RWPE1 (cell line): ENCODE data around the gene LSM10.
A peak's percentile ranks its signal among the peaks of the same experiment; 100 is the strongest.

Experiments used
- CTCF ChIA-PET: fragments of 350-600 bp; sonication (Branson Sonifier 250); formaldehyde crosslinking; extraction: SDS; loops from one replicate; lab custom pipeline; 2021; lab: Yijun Ruan, JAX
- POLR2A ChIA-PET: fragments of 400-600 bp; formaldehyde crosslinking; extraction: SDS; loops from one replicate; lab custom pipeline; 2020; ENCODE audit warnings: antibody characterized with exemption; ENCODE audit not compliant: low non-redundant PET; lab: Yijun Ruan, JAX
- DNase-seq: peaks from one replicate; pipeline ENCODE4 v3.0.0; 2012; ENCODE audit warnings: low spot score
- H3K27ac ChIP-seq: fragments of 450-650 bp; 2 replicates; pipeline ENCODE4 v1.5.1; 2017
- TF ChIP-seq, protein P1 (sequence below): fragments of 450-650 bp; conservative IDR thresholded peaks from 2 replicates; pipeline ENCODE4 v1.5.1; 2017; ENCODE audit warnings: low read depth, mild to moderate bottlenecking

LSM10 gene

DNA sequence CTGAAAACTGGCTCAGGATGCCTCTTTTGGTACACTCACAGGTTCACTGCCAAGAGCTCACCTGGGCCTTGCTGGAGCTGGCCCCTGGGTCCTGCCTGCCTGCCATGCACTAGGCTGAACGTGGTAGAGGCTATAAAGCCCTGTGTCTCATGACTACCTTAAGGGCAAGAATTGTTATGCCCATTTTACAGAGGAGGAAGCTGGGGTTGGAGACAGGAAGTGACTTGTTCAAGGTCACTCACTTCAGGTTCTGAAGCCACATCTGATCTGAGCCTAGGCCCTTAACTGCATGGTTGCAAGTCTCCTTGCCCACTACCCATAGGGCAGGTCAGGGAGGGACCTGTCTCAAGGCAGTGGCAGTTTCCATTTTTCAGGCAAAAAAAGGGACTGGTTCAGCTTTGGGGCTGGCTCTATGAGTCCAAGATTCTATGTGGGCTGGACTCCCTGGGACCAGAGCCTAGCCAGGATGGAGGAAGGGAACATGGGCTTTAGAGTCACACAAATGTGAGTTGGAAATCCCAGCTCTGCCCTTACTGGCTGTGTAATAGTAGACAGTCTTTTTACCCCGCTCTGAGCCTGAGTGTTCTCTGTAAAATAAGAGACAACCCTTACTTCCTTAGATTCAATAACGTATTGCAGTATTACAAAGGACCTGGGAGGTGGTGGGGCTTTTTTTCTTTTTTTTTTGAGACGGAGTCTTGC lies 19.8 kb downstream of the LSM10 start:
- DNase-seq, result no peak
- CTCF ChIA-PET, result interaction anchor here (0.6 kb wide), 1 partner anchor 29 kb away, joined by 7 read pairs; no protein-coding TSS in a partner anchor
- H3K27ac ChIP-seq, result peak overlapping the region; percentile 50
- POLR2A ChIA-PET, result no interaction called here
- TF ChIP-seq, protein P1, sequence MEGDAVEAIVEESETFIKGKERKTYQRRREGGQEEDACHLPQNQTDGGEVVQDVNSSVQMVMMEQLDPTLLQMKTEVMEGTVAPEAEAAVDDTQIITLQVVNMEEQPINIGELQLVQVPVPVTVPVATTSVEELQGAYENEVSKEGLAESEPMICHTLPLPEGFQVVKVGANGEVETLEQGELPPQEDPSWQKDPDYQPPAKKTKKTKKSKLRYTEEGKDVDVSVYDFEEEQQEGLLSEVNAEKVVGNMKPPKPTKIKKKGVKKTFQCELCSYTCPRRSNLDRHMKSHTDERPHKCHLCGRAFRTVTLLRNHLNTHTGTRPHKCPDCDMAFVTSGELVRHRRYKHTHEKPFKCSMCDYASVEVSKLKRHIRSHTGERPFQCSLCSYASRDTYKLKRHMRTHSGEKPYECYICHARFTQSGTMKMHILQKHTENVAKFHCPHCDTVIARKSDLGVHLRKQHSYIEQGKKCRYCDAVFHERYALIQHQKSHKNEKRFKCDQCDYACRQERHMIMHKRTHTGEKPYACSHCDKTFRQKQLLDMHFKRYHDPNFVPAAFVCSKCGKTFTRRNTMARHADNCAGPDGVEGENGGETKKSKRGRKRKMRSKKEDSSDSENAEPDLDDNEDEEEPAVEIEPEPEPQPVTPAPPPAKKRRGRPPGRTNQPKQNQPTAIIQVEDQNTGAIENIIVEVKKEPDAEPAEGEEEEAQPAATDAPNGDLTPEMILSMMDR, result no peak

DNA sequence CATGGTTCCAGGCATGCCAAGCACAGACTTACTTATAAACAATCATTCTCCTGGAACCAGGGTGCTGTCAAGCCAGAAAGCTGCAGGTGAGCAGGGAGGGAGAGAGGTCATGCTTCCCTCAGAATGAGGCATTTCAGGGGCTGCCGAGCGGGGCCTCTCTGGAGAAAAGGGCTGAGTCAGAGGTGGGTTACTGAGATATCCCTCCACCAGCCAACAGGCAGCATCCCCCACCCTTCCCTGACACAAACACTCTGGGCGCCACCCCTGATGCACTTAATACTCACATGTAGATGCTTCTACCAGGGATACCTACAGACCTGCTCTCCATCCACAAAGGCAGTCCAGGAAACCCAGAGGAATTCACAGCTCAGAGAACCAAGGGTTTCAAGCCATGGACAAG lies 25.1 kb downstream of the LSM10 start:
- POLR2A ChIA-PET, result interaction anchor here (0.6 kb wide), 1 partner anchor 11 kb away, joined by 3 read pairs; no protein-coding TSS in a partner anchor
- no peak for DNase-seq
- peak overlapping the region; percentile 98 for H3K27ac ChIP-seq
- CTCF ChIA-PET, result interaction anchor here (0.7 kb wide), 1 partner anchor 52 kb away, joined by 3 read pairs; no protein-coding TSS in a partner anchor
- TF ChIP-seq, protein P1, result no peak

DNA sequence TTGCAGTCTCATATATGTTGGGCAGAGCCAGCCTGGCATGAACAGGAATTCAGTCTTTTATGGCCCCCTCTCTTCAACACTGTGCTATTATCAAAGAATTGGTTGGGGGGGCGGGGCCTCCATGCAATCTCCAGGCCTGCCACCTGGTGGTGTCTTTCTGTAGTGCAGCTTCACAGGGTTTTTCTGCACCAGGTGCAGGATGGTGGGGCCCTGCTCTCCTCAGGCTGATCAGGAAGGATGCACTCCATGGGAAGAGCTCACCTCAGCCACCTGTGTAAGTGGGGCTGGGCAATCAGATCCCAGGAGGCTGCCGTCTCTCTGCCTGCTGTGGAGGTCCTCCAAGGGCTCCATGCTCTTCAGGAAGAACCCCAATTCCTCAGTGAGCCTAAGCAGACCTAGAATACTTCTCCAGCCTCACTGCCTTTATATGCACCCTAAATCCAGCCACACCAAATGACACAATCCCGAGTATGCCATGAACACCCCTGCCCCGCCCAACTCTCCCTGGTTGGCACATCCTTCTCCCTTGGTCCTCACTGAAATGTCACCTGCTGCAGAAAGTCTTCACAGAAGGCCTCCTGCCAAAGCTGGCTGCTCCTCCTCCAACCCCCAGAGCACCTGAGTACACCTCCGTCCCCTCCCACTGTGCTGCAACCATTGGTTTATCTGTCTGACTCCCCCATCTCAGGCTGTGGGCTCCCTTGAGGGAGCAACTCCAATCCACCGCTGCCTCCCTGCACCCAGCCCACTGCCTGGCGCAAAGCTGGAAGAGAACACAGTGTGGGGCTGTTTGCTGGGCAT lies 28.4 kb downstream of the LSM10 start:
- TF ChIP-seq, protein P1, result peak; percentile 91
- DNase-seq, result peak; percentile 90
- peak overlapping the region; percentile 51 for H3K27ac ChIP-seq
- POLR2A ChIA-PET, result no interaction called here
- CTCF ChIA-PET, result interaction anchor here (0.5 to 1.5 kb wide), 15 partner anchors 12 to 391 kb away, joined by 3 to 17 read pairs (median 4); partner anchors contain the start of gene LSM10

DNA sequence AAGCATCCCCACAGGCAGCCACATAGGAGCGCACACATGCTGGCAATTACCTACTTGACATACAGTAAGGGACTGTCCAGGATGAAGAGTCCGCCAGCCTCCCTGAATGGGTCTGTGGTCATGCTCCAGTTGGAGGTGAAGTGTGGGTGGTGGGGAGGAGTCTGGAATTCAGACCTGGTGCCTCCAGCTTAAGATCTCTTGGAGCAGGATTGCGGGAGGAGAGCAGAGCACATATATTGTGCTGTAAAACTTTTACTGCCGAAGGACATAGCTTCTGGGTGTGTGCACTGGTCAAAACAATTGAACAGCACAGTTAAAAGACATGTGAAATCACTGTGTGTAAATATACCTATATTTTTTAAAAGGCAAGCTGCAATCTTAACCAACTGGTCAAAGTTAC lies 29.9 kb downstream of the LSM10 start:
- no peak for DNase-seq
- peak overlapping the region; percentile 13; the same call in 1 of the 2 replicates for H3K27ac ChIP-seq
- CTCF ChIA-PET, result interaction anchor here (0.6 to 1.4 kb wide), 4 partner anchors 25 to 269 kb away, joined by 3 to 7 read pairs (median 4); partner anchors contain the start of gene LSM10
- POLR2A ChIA-PET, result no interaction called here
- TF ChIP-seq, protein P1, result no peak

DNA sequence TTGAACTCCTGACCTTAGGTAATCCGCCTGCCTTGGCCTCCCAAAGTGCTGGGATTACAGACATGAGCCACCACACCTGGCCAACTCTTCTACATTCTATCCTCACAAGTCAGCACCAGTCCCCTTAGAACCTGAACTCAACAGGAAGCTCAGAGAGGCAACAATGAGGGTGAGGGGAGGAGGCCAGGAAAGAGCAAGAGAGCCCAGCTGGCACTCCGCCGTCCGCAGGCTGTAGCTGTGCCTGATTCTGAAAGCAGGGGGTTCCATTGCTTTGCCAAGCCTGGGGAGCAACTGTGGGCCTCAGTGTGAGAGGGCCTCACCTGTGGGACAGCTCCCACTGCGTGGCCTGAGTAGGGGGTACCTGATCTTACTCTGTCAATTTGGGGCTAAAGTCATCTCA lies 30.6 kb downstream of the LSM10 start:
- ChIA-PET CTCF (interaction anchor here (1.2 kb wide), 1 partner anchor 24 kb away, joined by 7 read pairs; no protein-coding TSS in a partner anchor), POLR2A (no interaction called here)
- peak overlapping the region; percentile 13; the same call in 1 of the 2 replicates for H3K27ac ChIP-seq
- DNase-seq, result no peak
- TF ChIP-seq, protein P1, result no peak

DNA sequence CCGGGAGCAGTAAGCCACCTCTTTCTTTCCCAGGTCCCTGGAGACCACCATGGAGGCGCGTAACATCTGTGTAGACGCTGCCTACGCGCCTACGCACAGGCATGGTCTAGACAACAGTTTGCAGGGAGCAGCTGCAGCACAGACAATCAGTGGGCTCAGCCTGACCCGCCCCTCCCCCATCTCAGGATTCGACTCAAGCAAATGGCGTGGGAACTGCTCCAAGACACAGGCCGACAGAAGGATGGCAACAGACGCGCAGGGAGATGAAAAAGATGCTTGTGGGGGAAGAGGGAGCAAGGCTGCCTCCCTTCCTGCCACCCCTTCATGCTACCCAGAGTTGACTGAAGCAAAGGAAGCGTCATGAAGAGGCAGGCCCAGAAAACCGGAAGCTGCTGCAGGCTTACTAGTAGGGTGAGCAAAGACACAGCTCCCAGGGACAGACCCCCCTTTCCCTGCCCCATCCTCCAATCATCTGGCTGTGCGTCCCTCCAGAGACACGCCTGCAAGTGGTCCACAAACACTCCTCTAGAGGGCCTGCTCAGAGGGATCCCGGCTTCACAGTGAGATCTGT lies 31.5 kb downstream of the LSM10 start:
- TF ChIP-seq, protein P1, result no peak
- peak overlapping the region; percentile 36 for H3K27ac ChIP-seq
- ChIA-PET POLR2A (no interaction called here), CTCF (no interaction called here)
- DNase-seq, result no peak
